Liver (tissue), 9 donors: ENCODE measurements around the gene GPR161. TPM values are rescaled to one million over a fixed set of nuclear protein-coding genes. Genes with fewer than 3 reads are reported as not detected.
A peak's percentile ranks its signal among the peaks of the same experiment; 100 is the strongest.

Experiments
- DNase-seq: peaks from one replicate; pipeline ENCODE4 v3.0.0-alpha.2; 2017; ENCODE audit warnings: low spot score
- H3K27ac ChIP-seq, 2 donors: one replicate each; pipeline ENCODE4 v1.7.0; 2013; ENCODE audit warnings: inconsistent platforms in 2 of 2, low read length in 2 of 2, control low read depth in 1 of 2, low read depth in 1 of 2, mild to moderate bottlenecking in 1 of 2
- H3K27me3 ChIP-seq, 4 donors: one replicate each; pipeline versions ENCODE4 v1.6.1 to v1.7.0; 2013; ENCODE audit warnings: low read length in 3 of 4, inconsistent platforms in 1 of 4, mild to moderate bottlenecking in 1 of 4, moderate library complexity in 1 of 4; ENCODE audit not compliant: control insufficient read depth in 4 of 4, insufficient read depth in 4 of 4
- H3K36me3 ChIP-seq, 4 donors: one replicate each; pipeline versions ENCODE4 v1.6.1 to v1.7.0; 2013; ENCODE audit warnings: low read length in 3 of 4, mild to moderate bottlenecking in 3 of 4, low read depth in 1 of 4, moderate library complexity in 1 of 4; ENCODE audit not compliant: control insufficient read depth in 4 of 4, insufficient read depth in 3 of 4
- H3K4me1 ChIP-seq, 4 donors: one replicate each; pipeline versions ENCODE4 v1.6.1 to v1.7.0; 2013; ENCODE audit warnings: low read length in 3 of 4, mild to moderate bottlenecking in 3 of 4, moderate library complexity in 1 of 4; ENCODE audit not compliant: control insufficient read depth in 4 of 4, insufficient read depth in 4 of 4
- H3K4me3 ChIP-seq, 3 donors: one replicate each; pipeline versions ENCODE4 v1.6.1 to v1.7.0; 2013; ENCODE audit warnings: low read length in 3 of 3, control low read depth in 1 of 3, low read depth in 1 of 3, mild to moderate bottlenecking in 1 of 3
- H3K9ac ChIP-seq, 2 donors: one replicate each; pipeline ENCODE4 v1.7.0; 2013; ENCODE audit warnings: low read length in 2 of 2, mild to moderate bottlenecking in 2 of 2, moderate library complexity in 2 of 2, control low read depth in 1 of 2, low read depth in 1 of 2
- H3K9me3 ChIP-seq, 4 donors: one replicate each; pipeline versions ENCODE4 v1.6.1 to v1.7.0; 2013; ENCODE audit warnings: low read length in 3 of 4; ENCODE audit not compliant: control insufficient read depth in 4 of 4
- ATF3 ChIP-seq: IDR thresholded peaks from 2 replicates; pipeline ENCODE4 v1.6.1; 2016; ENCODE audit warnings: antibody characterized with exemption
- EGR1 ChIP-seq, 2 donors: IDR thresholded peaks; 2 replicates each; pipeline ENCODE4 v1.6.1; 2016 to 2018; ENCODE audit warnings: antibody characterized with exemption in 2 of 2, low read depth in 2 of 2
- FOXA1 ChIP-seq: IDR thresholded peaks from 2 replicates; pipeline ENCODE4 v1.6.1; 2016; ENCODE audit warnings: antibody characterized with exemption
- FOXA2 ChIP-seq: IDR thresholded peaks from 2 replicates; pipeline ENCODE4 v1.6.1; 2016; ENCODE audit warnings: antibody characterized with exemption
- GABPA ChIP-seq, 2 donors: IDR thresholded peaks in 1 of 2; conservative IDR thresholded peaks in 1 of 2; 2 replicates each; pipeline ENCODE4 v1.6.1; 2016; ENCODE audit warnings: antibody characterized with exemption in 2 of 2, mild to moderate bottlenecking in 1 of 2, moderate library complexity in 1 of 2
- HNF4A ChIP-seq, 2 donors: conservative IDR thresholded peaks; 2 replicates each; pipeline ENCODE4 v1.6.1; 2016; ENCODE audit warnings: antibody characterized with exemption in 2 of 2, mild to moderate bottlenecking in 2 of 2
- HNF4G ChIP-seq: IDR thresholded peaks from 2 replicates; pipeline ENCODE4 v1.6.1; 2016; ENCODE audit warnings: antibody characterized with exemption
- JUND ChIP-seq, 2 donors: IDR thresholded peaks; 2 replicates each; pipeline ENCODE4 v1.6.1; 2016; ENCODE audit warnings: antibody characterized with exemption in 2 of 2
- NR2F2 ChIP-seq: IDR thresholded peaks from 2 replicates; pipeline ENCODE4 v1.6.1; 2016; ENCODE audit warnings: antibody characterized with exemption
- RAD21 ChIP-seq, 2 donors: IDR thresholded peaks; 2 replicates each; pipeline ENCODE4 v1.6.1; 2016; ENCODE audit warnings: antibody characterized with exemption in 2 of 2, mild to moderate bottlenecking in 2 of 2
- REST ChIP-seq: IDR thresholded peaks from 2 replicates; pipeline ENCODE4 v1.6.1; 2016; ENCODE audit warnings: antibody characterized with exemption, mild to moderate bottlenecking
- RXRA ChIP-seq, 2 donors: IDR thresholded peaks; 2 replicates each; pipeline ENCODE4 v1.6.1; 2017 to 2018; ENCODE audit warnings: antibody characterized with exemption in 2 of 2, mild to moderate bottlenecking in 1 of 2
- SP1 ChIP-seq: IDR thresholded peaks from 2 replicates; pipeline ENCODE4 v1.6.1; 2018; ENCODE audit warnings: antibody characterized with exemption, mild to moderate bottlenecking
- TAF1 ChIP-seq: conservative IDR thresholded peaks from 2 replicates; pipeline ENCODE4 v1.6.1; 2016; ENCODE audit warnings: antibody characterized with exemption, mild to moderate bottlenecking
- YY1 ChIP-seq: IDR thresholded peaks from 2 replicates; pipeline ENCODE4 v1.6.1; 2016; ENCODE audit warnings: antibody characterized with exemption, mild to moderate bottlenecking
- WGBS: extraction: QIAGEN DNeasy Blood & Tissue Kit; methylation state at CpG from one replicate; pipeline ENCODE4 v1.1.7; 2013; 5-methylcytosine and 5-hydroxymethylcytosine counted together
- polyA plus RNA-seq, 2 donors: library from polyadenylated mRNA; stranded (reverse) in 1 of 2; unstranded in 1 of 2; fragments of 200-250 nt in 1 of 2; fragments of >200 nt in 1 of 2; fragmentation: Nextera tagmentation in 1 of 2; extraction: Ambion mirVana in 1 of 2; gene quantifications; one replicate each; pipeline versions ENCODE4 v1.2.1 to v1.2.3, GENCODE V29; 2013 to 2015
- total RNA-seq, 2 donors: library from RNA; depleted of rRNA; stranded (reverse); fragments of >200 nt; gene quantifications; one replicate each; pipeline ENCODE4 v1.2.3, GENCODE V29; 2014
- TF ChIP-seq, protein P1 (sequence below): fragments of 150-350 bp; IDR thresholded peaks from 2 replicates; pipeline ENCODE4 v1.5.1; 2017; ENCODE audit warnings: improper control_type of control experiment, low read depth, low read length; ENCODE audit not compliant: missing input control
- TF ChIP-seq, protein P2 (sequence below): IDR thresholded peaks from 2 replicates; pipeline ENCODE4 v1.6.1; 2016; ENCODE audit warnings: antibody characterized with exemption
- TF ChIP-seq, protein P3 (sequence below): IDR thresholded peaks from 2 replicates; pipeline ENCODE4 v1.6.1; 2016; ENCODE audit warnings: antibody characterized with exemption
- donor health status: healthy.
- donor health status: healthy.
- donor health status: healthy.
- donor health status: healthy.
- donor health status: healthy.

GPR161 gene
- total and polyA plus RNA-seq, 4 donors, result 0.33 to 1.1 (median 0.73) TPM

DNA sequence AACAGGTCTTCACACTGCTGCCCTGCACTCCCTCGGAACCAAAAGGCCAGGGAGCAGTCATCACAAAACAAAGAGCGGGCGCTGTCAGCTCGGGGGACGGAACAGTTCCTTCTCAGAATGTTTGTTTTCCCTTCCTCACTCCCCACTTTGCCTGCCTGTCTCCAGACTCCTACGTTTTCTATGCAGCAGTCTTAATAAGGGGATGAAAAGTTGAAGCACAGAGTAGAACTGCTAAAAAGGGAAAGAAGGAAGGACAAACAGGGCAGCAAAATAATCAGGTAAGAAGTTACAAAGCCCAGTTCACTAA, 738 bp upstream of the GPR161 start (continued):
- TF ChIP-seq JUND (IDR thresholded peaks at IDR 0.05) (no peak), EGR1 (IDR thresholded peaks at IDR 0.05; ENCODE audit: low read depth in 2 of 2) (no peak), HNF4G (no peak), ATF3 (no peak), YY1 (no peak), FOXA1 (no peak)

- no peak for DNase-seq
- Histone ChIP-seq H3K36me3 (no peaks in the 10 kb centered on the region), H3K9ac (no peak overlapping the region), H3K27me3 (peaks cover 0 to 14% (median 1%) of the 10 kb centered on the region in 4 donors), H3K9me3 (no peaks in the 10 kb centered on the region), H3K27ac (no peak overlapping the region), H3K4me1 (peaks cover 7 to 19% (median 11%) of the 10 kb centered on the region in 4 donors), H3K4me3 (peak overlapping the region; percentile 31 to 78 (median 48))
- TF ChIP-seq REST (no peak), FOXA2 (no peak), GABPA (IDR thresholded peaks at IDR 0.05 in 1 of 2, conservative IDR thresholded peaks at IDR 0.05 in 1 of 2) (no peak), NR2F2 (no peak), JUND (IDR thresholded peaks at IDR 0.05) (no peak), EGR1 (IDR thresholded peaks at IDR 0.05; ENCODE audit: low read depth in 2 of 2) (no peak), RXRA (IDR thresholded peaks at IDR 0.05) (no peak), RAD21 (IDR thresholded peaks at IDR 0.05) (no peak), ATF3 (no peak), YY1 (no peak), TAF1 (no peak), HNF4A (conservative IDR thresholded peaks at IDR 0.05) (no peak), HNF4G (no peak), FOXA1 (no peak), SP1 (no peak)
- TF ChIP-seq, protein P1, sequence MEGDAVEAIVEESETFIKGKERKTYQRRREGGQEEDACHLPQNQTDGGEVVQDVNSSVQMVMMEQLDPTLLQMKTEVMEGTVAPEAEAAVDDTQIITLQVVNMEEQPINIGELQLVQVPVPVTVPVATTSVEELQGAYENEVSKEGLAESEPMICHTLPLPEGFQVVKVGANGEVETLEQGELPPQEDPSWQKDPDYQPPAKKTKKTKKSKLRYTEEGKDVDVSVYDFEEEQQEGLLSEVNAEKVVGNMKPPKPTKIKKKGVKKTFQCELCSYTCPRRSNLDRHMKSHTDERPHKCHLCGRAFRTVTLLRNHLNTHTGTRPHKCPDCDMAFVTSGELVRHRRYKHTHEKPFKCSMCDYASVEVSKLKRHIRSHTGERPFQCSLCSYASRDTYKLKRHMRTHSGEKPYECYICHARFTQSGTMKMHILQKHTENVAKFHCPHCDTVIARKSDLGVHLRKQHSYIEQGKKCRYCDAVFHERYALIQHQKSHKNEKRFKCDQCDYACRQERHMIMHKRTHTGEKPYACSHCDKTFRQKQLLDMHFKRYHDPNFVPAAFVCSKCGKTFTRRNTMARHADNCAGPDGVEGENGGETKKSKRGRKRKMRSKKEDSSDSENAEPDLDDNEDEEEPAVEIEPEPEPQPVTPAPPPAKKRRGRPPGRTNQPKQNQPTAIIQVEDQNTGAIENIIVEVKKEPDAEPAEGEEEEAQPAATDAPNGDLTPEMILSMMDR, result no peak
- TF ChIP-seq, protein P2, sequence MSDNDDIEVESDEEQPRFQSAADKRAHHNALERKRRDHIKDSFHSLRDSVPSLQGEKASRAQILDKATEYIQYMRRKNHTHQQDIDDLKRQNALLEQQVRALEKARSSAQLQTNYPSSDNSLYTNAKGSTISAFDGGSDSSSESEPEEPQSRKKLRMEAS, result no peak
- TF ChIP-seq, protein P3, sequence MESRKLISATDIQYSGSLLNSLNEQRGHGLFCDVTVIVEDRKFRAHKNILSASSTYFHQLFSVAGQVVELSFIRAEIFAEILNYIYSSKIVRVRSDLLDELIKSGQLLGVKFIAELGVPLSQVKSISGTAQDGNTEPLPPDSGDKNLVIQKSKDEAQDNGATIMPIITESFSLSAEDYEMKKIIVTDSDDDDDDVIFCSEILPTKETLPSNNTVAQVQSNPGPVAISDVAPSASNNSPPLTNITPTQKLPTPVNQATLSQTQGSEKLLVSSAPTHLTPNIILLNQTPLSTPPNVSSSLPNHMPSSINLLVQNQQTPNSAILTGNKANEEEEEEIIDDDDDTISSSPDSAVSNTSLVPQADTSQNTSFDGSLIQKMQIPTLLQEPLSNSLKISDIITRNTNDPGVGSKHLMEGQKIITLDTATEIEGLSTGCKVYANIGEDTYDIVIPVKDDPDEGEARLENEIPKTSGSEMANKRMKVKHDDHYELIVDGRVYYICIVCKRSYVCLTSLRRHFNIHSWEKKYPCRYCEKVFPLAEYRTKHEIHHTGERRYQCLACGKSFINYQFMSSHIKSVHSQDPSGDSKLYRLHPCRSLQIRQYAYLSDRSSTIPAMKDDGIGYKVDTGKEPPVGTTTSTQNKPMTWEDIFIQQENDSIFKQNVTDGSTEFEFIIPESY, result no peak
- 3% methylated on average over 63 of the region's 63 CpGs for WGBS
Measured at GRCh38 chr1:168135921-168136708, 615 bp downstream of the GPR161 start.
